IPS-18a (cell line): Measurements from ENCODE around the gene SERPINE2.

Source experiments
- H3K27ac ChIP-seq: one replicate; pipeline ENCODE4 v1.5.1; 2013; ENCODE audit warnings: low read length
- H3K27me3 ChIP-seq: one replicate; pipeline ENCODE4 v1.6.1; 2013; ENCODE audit warnings: mild to moderate bottlenecking, low read length; ENCODE audit not compliant: control insufficient read depth, insufficient read depth
- H3K36me3 ChIP-seq: one replicate; pipeline ENCODE4 v1.6.1; 2013; ENCODE audit warnings: low read depth, low read length; ENCODE audit not compliant: control insufficient read depth
- H3K4me1 ChIP-seq: one replicate; pipeline ENCODE4 v1.6.1; 2013; ENCODE audit warnings: low read depth, low read length; ENCODE audit not compliant: control insufficient read depth
- H3K4me3 ChIP-seq: one replicate; pipeline ENCODE4 v1.5.1; 2013; ENCODE audit warnings: low read length
- H3K9ac ChIP-seq: one replicate; pipeline ENCODE4 v1.6.1; 2013; ENCODE audit warnings: mild to moderate bottlenecking, low read length, moderate library complexity
- H3K9me3 ChIP-seq: one replicate; pipeline ENCODE4 v1.6.1; 2013; ENCODE audit warnings: low read depth, low read length; ENCODE audit not compliant: control insufficient read depth

Gene SERPINE2

DNA sequence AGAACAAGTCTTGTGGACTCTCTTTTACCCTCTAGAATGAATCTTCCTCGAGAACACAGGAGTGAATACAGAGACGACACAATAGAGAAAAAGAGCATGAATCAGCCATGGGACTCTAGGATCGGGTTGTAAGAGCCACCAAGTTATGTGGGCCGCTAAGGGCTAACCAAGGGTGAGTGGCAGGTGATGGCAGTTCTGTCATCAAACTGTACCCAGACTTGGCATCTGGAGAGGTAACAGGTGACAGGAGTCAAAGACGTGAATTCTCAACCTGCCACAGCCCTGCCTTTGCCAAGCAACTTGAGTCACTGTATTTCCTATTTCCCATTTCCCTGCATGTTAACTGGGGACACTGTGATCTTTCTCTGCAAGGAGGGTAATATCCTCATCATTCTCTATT is 11.2 kb downstream of the SERPINE2 start:
- Histone ChIP-seq H3K9ac (no peak overlapping the region), H3K36me3 (no peaks in the 10 kb centered on the region), H3K27me3 (peaks cover 30% of the 10 kb centered on the region), H3K27ac (no peak overlapping the region), H3K4me1 (peaks cover 49% of the 10 kb centered on the region), H3K4me3 (no peak overlapping the region), H3K9me3 (no peaks in the 10 kb centered on the region)

DNA sequence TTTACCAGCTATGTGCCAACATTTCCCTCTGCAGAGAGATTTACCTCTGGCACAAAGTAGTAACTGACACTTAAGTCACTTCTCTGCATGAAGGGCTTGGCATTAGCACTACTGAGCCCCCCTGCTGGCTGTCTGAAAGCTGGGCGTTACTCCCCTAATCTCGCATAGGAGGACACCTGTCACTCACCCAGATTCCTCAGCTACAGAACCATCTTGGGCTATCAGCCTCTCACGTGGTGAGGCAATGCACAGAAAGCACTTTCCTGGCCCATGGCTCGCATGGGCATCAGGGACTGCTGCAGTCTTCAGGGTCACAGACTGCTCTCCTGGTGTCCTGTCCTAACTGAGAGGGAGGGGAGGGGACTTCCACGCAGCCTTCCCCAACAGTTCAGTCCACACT is 12.0 kb downstream of the SERPINE2 start:
- H3K27me3 ChIP-seq = peaks cover 30% of the 10 kb centered on the region
- H3K36me3 ChIP-seq = no peaks in the 10 kb centered on the region
- H3K9me3 ChIP-seq = no peaks in the 10 kb centered on the region
- peak overlapping the region; percentile 4 for H3K4me3 ChIP-seq
- peaks cover 41% of the 10 kb centered on the region for H3K4me1 ChIP-seq
- H3K9ac ChIP-seq = no peak overlapping the region
- no peak overlapping the region for H3K27ac ChIP-seq

DNA sequence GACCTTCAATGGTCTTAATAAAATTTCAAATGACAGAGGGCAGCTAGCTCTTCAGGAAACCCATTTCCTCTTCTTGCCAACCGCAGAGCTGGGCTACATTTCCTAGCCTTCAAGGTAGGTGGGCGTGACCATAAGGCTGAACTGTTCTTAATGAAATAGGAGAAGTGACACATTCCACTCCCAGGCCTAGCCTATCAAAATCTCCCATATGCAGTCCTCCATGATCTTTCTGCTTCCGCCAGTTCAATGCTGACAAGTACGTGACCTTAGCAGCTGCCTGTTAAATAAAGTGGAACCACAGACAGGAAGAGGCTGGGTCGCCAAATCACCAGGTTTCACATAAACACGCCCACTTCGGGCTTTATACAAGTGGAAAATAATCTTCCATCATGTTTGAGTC is 13.2 kb downstream of the SERPINE2 start:
- peaks cover 30% of the 10 kb centered on the region for H3K27me3 ChIP-seq
- H3K4me1 ChIP-seq = peaks cover 37% of the 10 kb centered on the region
- no peak overlapping the region for H3K9ac ChIP-seq
- H3K4me3 ChIP-seq = no peak overlapping the region
- no peak overlapping the region for H3K27ac ChIP-seq
- H3K36me3 ChIP-seq = no peaks in the 10 kb centered on the region
- no peaks in the 10 kb centered on the region for H3K9me3 ChIP-seq

DNA sequence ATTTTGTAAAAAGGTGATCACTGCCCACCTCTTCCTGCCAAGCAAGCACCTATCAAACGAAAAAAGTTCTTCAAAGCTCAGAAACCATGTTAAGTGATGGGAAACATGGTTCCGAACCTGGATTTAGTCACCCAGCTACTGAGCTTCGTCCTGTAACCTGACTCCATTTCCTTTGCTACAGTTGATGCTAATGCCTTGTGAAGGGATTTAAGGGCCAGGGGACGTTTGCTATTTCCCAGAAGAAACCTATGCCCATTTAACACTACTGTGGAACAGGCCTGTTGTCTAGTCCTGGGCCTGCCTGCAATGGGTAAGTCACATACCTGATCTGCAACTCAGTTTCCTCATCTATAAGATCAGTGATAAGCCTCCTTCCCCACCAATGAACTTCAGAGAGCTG is 14.8 kb downstream of the SERPINE2 start:
- no peak overlapping the region for H3K27ac ChIP-seq
- H3K36me3 ChIP-seq = no peaks in the 10 kb centered on the region
- H3K27me3 ChIP-seq = peaks cover 30% of the 10 kb centered on the region
- peaks cover 37% of the 10 kb centered on the region for H3K4me1 ChIP-seq
- no peak overlapping the region for H3K4me3 ChIP-seq
- no peak overlapping the region for H3K9ac ChIP-seq
- no peaks in the 10 kb centered on the region for H3K9me3 ChIP-seq

DNA sequence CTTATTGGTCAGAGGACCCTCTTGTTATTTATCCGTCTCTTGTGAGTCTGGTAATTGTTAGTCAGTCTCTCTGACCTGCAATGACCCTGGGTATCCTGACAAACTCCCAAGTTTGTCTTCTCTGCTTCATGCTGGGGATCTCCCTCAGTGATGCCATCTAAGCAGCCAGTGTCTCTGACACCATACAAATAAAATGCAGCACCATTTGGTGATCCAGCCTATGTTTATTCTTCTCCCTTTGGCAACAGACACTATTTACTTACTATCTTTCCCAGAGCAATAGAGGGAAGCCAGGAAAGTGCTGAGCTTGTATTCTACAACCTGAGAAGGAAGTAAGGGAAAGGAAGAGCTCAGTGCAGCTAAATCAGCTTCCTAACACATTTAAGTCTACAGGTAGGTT is 15.9 kb downstream of the SERPINE2 start:
- H3K27ac ChIP-seq = no peak overlapping the region
- H3K36me3 ChIP-seq = no peaks in the 10 kb centered on the region
- peaks cover 23% of the 10 kb centered on the region for H3K27me3 ChIP-seq
- peaks cover 36% of the 10 kb centered on the region for H3K4me1 ChIP-seq
- H3K4me3 ChIP-seq = no peak overlapping the region
- no peak overlapping the region for H3K9ac ChIP-seq
- H3K9me3 ChIP-seq = no peaks in the 10 kb centered on the region

DNA sequence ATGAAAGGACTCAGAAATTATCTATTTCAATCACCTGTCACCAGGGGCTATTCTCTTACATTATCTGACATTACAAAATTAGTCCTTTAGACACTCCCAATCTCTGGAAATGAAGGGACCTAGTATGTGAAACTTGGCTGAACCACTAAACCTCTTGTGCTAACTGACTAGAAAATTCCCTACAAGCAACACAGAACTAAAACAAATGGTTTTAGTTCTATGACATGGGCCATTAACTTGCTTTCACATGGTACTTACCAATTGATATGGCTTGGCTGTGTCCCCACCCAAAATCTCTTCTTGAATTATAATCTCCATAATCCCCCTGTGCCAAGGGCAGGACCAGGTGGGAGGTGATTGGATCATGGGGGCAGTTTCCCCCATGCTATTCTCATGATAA is 16.6 kb downstream of the SERPINE2 start:
- Histone ChIP-seq H3K9ac (no peak overlapping the region), H3K27ac (no peak overlapping the region), H3K36me3 (no peaks in the 10 kb centered on the region), H3K9me3 (no peaks in the 10 kb centered on the region), H3K4me1 (peaks cover 29% of the 10 kb centered on the region), H3K4me3 (no peak overlapping the region), H3K27me3 (peaks cover 16% of the 10 kb centered on the region)

DNA sequence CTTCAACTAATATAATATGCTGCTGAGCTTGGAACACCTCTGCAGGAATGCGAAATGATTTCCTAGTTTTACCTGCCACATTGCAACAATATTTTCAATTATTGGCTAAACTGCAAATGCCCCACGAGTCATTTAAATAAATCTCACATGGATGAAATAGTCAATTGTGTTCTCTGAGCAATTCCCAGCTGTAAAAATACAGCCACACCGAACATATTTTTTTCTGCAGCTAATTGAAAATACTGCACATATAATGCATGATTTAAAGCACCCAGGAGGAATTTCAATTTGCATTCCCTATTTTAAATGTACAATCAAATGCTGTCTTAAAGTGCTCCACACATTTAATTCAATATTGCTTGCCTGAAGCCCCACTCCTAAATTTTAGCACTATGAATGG is 18.6 kb downstream of the SERPINE2 start:
- Histone ChIP-seq H3K9ac (no peak overlapping the region), H3K36me3 (no peaks in the 10 kb centered on the region), H3K27ac (no peak overlapping the region), H3K4me1 (peaks cover 11% of the 10 kb centered on the region), H3K27me3 (peaks cover 8% of the 10 kb centered on the region), H3K4me3 (no peak overlapping the region), H3K9me3 (no peaks in the 10 kb centered on the region)

DNA sequence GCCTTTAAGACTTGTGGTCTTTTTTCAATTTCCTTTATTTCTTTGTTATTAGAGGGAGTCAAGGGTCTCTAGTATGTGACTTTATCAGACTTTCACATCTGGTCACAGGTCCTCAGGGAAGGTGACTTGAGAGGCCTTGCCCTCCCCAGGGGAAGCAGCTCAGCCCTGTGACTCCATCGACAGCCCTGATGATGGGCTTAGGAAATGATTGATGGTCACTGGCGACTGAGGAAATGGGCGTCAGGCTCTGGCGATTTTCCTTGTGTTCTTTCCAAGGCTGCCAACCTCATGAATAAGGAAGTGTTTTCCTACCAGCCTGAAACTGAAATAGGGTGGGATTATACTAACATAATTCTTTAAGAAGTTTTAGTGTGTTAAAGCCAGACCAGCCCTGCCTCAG is 21.1 kb downstream of the SERPINE2 start:
- Histone ChIP-seq H3K9ac (no peak overlapping the region), H3K36me3 (no peaks in the 10 kb centered on the region), H3K27ac (no peak overlapping the region), H3K4me3 (no peak overlapping the region), H3K9me3 (no peaks in the 10 kb centered on the region), H3K27me3 (no peaks in the 10 kb centered on the region), H3K4me1 (no peaks in the 10 kb centered on the region)

DNA sequence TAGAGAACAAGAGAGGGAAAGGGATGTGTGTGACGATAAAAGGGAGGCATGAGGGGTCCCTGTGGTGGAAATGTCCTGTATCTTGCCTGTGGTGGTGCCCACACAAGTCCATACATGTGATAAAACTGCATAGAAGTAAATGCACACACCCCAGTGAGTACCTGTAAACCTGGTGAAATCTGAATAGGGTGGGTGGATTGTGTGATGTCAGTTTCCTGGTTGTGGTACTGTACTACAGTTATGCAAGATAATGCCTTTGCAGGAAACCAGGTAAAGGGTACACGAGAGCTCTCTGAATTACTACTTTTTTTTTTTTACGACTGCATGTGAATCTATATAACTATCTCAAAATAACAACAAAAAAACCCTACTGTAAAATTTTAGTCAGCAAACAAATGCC is 22.1 kb downstream of the SERPINE2 start:
- Histone ChIP-seq H3K4me1 (no peaks in the 10 kb centered on the region), H3K27ac (no peak overlapping the region), H3K9me3 (no peaks in the 10 kb centered on the region), H3K27me3 (no peaks in the 10 kb centered on the region), H3K4me3 (no peak overlapping the region), H3K9ac (no peak overlapping the region), H3K36me3 (no peaks in the 10 kb centered on the region)

DNA sequence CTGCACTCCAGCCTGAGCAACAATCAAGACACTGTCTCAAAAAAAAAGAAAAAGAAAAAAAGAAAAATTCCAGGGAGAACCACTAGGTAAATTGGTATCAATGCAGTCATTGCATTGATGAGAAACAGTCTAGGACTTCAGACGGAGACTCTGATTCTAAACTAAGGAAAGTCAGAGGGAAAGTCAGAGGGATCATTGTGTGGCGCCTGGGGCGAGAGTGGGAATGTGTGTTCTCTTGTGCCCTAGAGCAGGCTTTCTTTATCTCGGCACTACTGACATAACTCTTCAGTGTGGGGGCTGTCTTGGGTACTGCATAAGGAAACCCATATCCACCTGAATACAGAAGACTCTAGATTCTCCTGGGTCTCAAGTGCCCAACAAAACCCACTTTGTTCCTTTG is 24.8 kb downstream of the SERPINE2 start:
- Histone ChIP-seq H3K9ac (no peak overlapping the region), H3K4me3 (no peak overlapping the region), H3K27me3 (no peaks in the 10 kb centered on the region), H3K27ac (no peak overlapping the region), H3K4me1 (peaks cover 16% of the 10 kb centered on the region), H3K9me3 (no peaks in the 10 kb centered on the region), H3K36me3 (no peaks in the 10 kb centered on the region)

DNA sequence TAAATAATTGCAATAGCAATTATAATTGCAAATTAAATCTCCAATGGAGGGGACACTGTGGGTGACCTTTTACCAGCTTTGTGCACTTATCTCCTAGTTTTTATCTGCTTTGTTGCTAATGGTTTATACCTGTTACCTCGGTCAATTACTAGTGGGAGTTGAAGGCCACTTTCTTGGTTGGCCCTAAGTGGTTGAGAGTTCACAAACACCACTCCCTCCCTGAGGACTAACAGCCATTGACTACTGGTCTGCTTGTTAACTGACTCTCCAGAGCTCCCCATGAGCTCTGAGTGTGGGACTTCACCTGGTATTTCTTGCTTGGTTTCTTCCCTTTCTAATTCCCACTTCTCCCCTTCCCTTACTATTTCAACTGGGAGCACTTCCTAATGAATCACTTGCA is 27.2 kb downstream of the SERPINE2 start:
- H3K36me3 ChIP-seq = no peaks in the 10 kb centered on the region

DNA sequence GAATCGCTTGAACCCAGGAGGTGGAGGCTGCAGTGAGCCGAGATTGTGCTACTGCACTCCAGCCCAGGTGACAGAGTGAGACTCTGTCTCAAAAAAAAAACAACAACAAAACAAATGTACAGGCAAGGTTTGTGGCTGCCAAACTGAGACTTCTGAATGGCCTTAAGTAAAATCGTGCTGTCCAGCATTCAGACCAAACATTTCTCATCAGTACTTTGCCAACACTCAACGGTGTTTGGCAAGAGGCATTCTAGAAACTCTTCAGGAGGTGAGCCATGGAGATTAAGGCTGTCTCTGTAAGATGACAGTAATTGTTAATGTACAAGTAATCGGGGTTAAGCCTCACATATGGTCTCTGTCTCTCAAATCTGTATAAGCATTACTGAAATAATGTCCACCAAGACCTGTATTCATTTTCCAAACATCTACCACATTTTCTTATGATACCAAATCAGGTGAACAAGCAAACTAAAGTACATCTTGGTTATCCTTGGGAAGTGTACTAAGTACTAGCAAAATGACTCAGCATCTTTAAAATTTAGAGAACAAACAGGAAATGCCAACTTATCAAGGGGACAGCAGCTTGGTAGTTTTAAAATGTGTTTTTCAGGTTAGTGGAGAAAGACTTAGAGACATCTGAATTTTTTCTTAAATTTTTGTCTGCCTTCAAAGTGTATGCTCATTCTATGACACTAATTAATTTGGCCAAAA is 29.3 kb downstream of the SERPINE2 start:
- Histone ChIP-seq H3K4me3 (no peak overlapping the region), H3K36me3 (no peaks in the 10 kb centered on the region), H3K27ac (no peak overlapping the region), H3K27me3 (no peaks in the 10 kb centered on the region), H3K4me1 (peaks cover 23% of the 10 kb centered on the region), H3K9me3 (no peaks in the 10 kb centered on the region), H3K9ac (peak overlapping the region; percentile 5)

More for the DNA sequence above, 27.2 kb downstream of the SERPINE2 start:
- Histone ChIP-seq H3K4me3 (no peak overlapping the region), H3K4me1 (peaks cover 23% of the 10 kb centered on the region), H3K27ac (no peak overlapping the region), H3K9ac (no peak overlapping the region), H3K27me3 (no peaks in the 10 kb centered on the region), H3K9me3 (no peaks in the 10 kb centered on the region)
